ENCODE results near the gene FOXA2. TPM values are rescaled to one million over a fixed set of nuclear protein-coding genes. Genes with fewer than 3 reads are reported as not detected.
"Not testable (repeated sequence)": the region's sequence is repeated elsewhere in the genome, so short reads cannot be mapped to it uniquely, and the experiment has no call there.

Gene FOXA2
- total RNA-seq, 2 donors from 2014 or later = 86.7 to 123 TPM

DNA sequence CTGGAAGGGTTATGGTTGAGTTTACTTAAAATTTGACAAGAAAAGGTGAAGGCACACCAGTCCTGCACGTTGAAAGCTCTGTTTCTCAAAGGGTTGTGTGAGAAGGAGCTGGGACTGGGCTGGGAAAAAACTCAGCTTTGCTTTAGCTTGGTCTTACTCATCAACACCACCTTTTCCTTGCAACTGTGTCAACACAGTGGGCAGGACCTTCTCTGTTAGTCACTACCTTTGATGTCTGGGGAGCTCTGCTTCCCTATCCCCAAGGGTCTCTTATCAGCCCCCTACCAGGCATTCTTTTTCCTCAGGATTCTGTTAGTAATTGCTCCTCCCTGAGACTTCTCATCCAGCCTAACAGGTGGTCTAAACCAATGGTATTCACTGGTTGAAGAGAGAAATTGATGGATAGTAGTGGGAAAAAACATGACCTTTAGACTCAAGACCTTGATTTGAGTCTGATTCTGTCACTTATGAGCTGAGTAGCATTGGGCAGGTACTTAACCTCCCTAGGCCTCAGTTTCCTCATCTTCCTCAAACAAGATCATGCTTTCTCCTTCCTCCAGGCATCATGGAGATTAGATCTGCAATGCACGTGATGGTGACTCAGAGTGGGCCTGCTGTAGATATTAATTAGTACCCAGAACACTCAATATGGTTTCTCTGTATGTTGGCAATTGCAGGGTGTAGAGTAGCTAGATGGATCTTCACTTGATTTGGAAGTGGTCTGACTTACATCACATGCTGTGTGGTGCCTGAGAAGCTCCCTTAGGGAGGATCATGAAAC lies 17.2 kb upstream of the FOXA2 start:
- H3K4me3 Mint-ChIP-seq = no peak overlapping the region
- H3K4me1 Mint-ChIP-seq = peaks cover 65% of the 10 kb centered on the region
- peak overlapping the region; percentile 92 for H3K27ac Mint-ChIP-seq
- no peaks in the 10 kb centered on the region for H3K36me3 ChIP-seq (ENCODE audit: control insufficient read depth, insufficient read depth, low read length)
- H3K9ac ChIP-seq (ENCODE audit: extremely low read depth, low read length, poor library complexity, severe bottlenecking) = peak overlapping the region; percentile 17
- H3K36me3 Mint-ChIP-seq (ENCODE audit: low read depth) = no peaks in the 10 kb centered on the region
- peak; percentile 71 for DNase-seq
- H3K27me3 Mint-ChIP-seq (ENCODE audit: insufficient read depth) = peaks cover 12% of the 10 kb centered on the region
- H3K27me3 ChIP-seq (ENCODE audit: control insufficient read depth, insufficient read depth, low read length, poor library complexity, severe bottlenecking) = no peaks in the 10 kb centered on the region
- TF ChIP-seq, protein P1, sequence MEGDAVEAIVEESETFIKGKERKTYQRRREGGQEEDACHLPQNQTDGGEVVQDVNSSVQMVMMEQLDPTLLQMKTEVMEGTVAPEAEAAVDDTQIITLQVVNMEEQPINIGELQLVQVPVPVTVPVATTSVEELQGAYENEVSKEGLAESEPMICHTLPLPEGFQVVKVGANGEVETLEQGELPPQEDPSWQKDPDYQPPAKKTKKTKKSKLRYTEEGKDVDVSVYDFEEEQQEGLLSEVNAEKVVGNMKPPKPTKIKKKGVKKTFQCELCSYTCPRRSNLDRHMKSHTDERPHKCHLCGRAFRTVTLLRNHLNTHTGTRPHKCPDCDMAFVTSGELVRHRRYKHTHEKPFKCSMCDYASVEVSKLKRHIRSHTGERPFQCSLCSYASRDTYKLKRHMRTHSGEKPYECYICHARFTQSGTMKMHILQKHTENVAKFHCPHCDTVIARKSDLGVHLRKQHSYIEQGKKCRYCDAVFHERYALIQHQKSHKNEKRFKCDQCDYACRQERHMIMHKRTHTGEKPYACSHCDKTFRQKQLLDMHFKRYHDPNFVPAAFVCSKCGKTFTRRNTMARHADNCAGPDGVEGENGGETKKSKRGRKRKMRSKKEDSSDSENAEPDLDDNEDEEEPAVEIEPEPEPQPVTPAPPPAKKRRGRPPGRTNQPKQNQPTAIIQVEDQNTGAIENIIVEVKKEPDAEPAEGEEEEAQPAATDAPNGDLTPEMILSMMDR (conservative IDR thresholded peaks at IDR 0.05) = no peak
- H3K9me3 Mint-ChIP-seq = no peaks in the 10 kb centered on the region
- no peaks in the 10 kb centered on the region for H3K9me3 ChIP-seq (ENCODE audit: control insufficient read depth, low read length)
- 63% methylated on average over 2 of the region's 2 CpGs; no CpG with 5 or more reads in 1 of the 2 experiments for WGBS, 2 experiments (ENCODE audit: insufficient coverage in 1 of 2, insufficient read length in 1 of 2)
- H3K27ac ChIP-seq (ENCODE audit: low read depth, low read length) = peak overlapping the region; percentile 4
- peak overlapping the region; percentile 30 for H3K4me3 ChIP-seq (ENCODE audit: low read length)
- peaks cover 17% of the 10 kb centered on the region for H3K4me1 ChIP-seq (ENCODE audit: control insufficient read depth, insufficient read depth, low read length)

DNA sequence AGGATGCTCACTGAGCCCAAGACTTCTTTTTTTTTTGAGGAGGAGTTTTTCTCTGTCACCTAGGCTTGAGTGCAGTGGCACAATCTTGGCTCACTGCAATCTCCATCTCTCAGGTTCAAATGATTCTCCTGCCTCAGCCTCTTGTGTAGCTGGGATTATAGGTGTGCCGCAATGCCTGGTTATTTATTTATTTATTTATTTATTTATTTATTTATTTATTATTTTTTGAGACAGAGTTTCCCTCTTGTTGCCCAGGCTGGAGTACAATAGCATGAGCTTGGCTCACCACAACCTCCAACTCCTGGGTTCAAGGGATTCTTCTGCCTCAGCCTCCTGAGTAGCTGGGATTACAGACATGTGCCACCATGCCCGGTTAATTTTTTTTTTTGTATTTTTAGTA lies 14.9 kb upstream of the FOXA2 start:
- H3K27me3 Mint-ChIP-seq (ENCODE audit: insufficient read depth) = peaks cover 16% of the 10 kb centered on the region
- peaks cover 52% of the 10 kb centered on the region for H3K4me1 Mint-ChIP-seq
- 95% methylated on average over 1 of the region's 2 CpGs; no CpG with 5 or more reads in 1 of the 2 experiments for WGBS, 2 experiments (ENCODE audit: insufficient coverage in 1 of 2, insufficient read length in 1 of 2)

DNA sequence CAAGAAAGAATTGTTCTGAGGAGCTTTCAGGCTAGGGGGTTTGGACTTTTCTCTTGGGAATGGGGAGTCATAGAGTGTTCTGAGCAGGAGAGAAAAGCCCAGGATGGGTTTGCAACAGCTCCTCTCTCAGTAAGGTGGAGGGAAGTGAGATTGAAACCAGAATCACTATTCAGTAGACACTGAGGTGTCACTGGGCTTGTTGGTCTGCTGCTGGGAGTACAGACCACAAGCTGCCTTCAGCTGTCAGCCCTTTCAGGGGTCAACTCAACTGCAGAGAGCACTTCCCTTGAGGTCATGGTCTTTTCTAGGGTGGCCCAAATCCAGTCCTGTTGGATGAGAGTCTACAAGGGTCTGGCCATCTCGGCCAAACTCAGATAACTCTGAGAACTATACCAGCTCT lies 12.9 kb upstream of the FOXA2 start:
- Histone ChIP-seq H3K9ac (ENCODE audit: extremely low read depth, low read length, poor library complexity, severe bottlenecking) (no peak overlapping the region), H3K27ac (ENCODE audit: low read depth, low read length) (no peak overlapping the region), H3K4me3 (ENCODE audit: low read length) (no peak overlapping the region), H3K36me3 (ENCODE audit: control insufficient read depth, insufficient read depth, low read length) (no peaks in the 10 kb centered on the region), H3K4me1 (ENCODE audit: control insufficient read depth, insufficient read depth, low read length) (peaks cover 17% of the 10 kb centered on the region), H3K9me3 (ENCODE audit: control insufficient read depth, low read length) (no peaks in the 10 kb centered on the region), H3K27me3 (ENCODE audit: control insufficient read depth, insufficient read depth, low read length, poor library complexity, severe bottlenecking) (peaks cover 9% of the 10 kb centered on the region)
- Mint-ChIP-seq H3K9me3 (no peaks in the 10 kb centered on the region), H3K27ac (no peak overlapping the region), H3K36me3 (ENCODE audit: low read depth) (no peaks in the 10 kb centered on the region), H3K27me3 (ENCODE audit: insufficient read depth) (peaks cover 14% of the 10 kb centered on the region), H3K4me3 (no peak overlapping the region), H3K4me1 (peaks cover 41% of the 10 kb centered on the region)
- no peak for DNase-seq
- 88 to 100% methylated on average over 1 of the region's 1 CpG for WGBS, 2 experiments (ENCODE audit: insufficient coverage in 1 of 2, insufficient read length in 1 of 2)
- TF ChIP-seq, protein P1 (conservative IDR thresholded peaks at IDR 0.05) = no peak

More for the DNA sequence above, 14.9 kb upstream of the FOXA2 start:
- H3K4me1 ChIP-seq (ENCODE audit: control insufficient read depth, insufficient read depth, low read length) = peaks cover 17% of the 10 kb centered on the region
- H3K4me3 ChIP-seq (ENCODE audit: low read length); H3K9me3 ChIP-seq (ENCODE audit: control insufficient read depth, low read length); H3K27me3 ChIP-seq (ENCODE audit: control insufficient read depth, insufficient read depth, low read length, poor library complexity, severe bottlenecking); H3K36me3 Mint-ChIP-seq (ENCODE audit: low read depth); H3K9ac ChIP-seq (ENCODE audit: extremely low read depth, low read length, poor library complexity, severe bottlenecking); H3K9me3 Mint-ChIP-seq; H3K4me3 Mint-ChIP-seq; H3K27ac ChIP-seq (ENCODE audit: low read depth, low read length); H3K27ac Mint-ChIP-seq; H3K36me3 ChIP-seq (ENCODE audit: control insufficient read depth, insufficient read depth, low read length); DNase-seq: not testable (repeated sequence)
